HG03469 (cell line): ENCODE data around the gene ZNF554.

Source experiments
- ATAC-seq: cut with Tn5 transposase; IDR thresholded peaks from one replicate; pipeline ENCODE4 v1.9.1; 2021; ENCODE audit warnings: mild to moderate bottlenecking, moderate library complexity, moderate number of reproducible peaks; ENCODE audit not compliant: unreplicated experiment

Gene ZNF554

GRCh38 chr19:2823646-2824045 is 4.0 kb downstream of the ZNF554 start:
- no peak for ATAC-seq

GRCh38 chr19:2824129-2824528 is 4.5 kb downstream of the ZNF554 start:
- no peak for ATAC-seq

- no peak for ATAC-seq
Measured at GRCh38 chr19:2827022-2827421, 7.4 kb downstream of the ZNF554 start.

- no peak for ATAC-seq
Measured at GRCh38 chr19:2827840-2828489, 8.3 kb downstream of the ZNF554 start.

- no peak for ATAC-seq
Measured at GRCh38 chr19:2834294-2834871, 14.7 kb downstream of the ZNF554 start.

GRCh38 chr19:2837430-2837829 is 17.8 kb downstream of the ZNF554 start:
- no peak for ATAC-seq

GRCh38 chr19:2840794-2841791 is 21.4 kb downstream of the ZNF554 start, which contains the start of gene ZNF555:
Gene ZNF555 (plus strand): TSS chr19:2841475. CDS start chr19:2841573, 98 bp downstream.
- peak; percentile 68 for ATAC-seq

GRCh38 chr19:2841855-2842574 is 22.3 kb downstream of the ZNF554 start:
- peak; percentile 7 for ATAC-seq

GRCh38 chr19:2845107-2845506 is 25.4 kb downstream of the ZNF554 start:
- no peak for ATAC-seq

- no peak for ATAC-seq
Measured at GRCh38 chr19:2846180-2846894, 26.7 kb downstream of the ZNF554 start.

- ATAC-seq = no peak
Measured at GRCh38 chr19:2847507-2847906, 27.8 kb downstream of the ZNF554 start.

GRCh38 chr19:2848616-2849015 is 28.9 kb downstream of the ZNF554 start:
- ATAC-seq = no peak

- no peak for ATAC-seq
Measured at GRCh38 chr19:2850256-2850925, 30.7 kb downstream of the ZNF554 start.

- no peak for ATAC-seq
Measured at GRCh38 chr19:2852598-2852997, 32.9 kb downstream of the ZNF554 start.

GRCh38 chr19:2853015-2853606 is 33.4 kb downstream of the ZNF554 start:
- no peak for ATAC-seq

- no peak for ATAC-seq
Measured at GRCh38 chr19:2854849-2855248, 35.2 kb downstream of the ZNF554 start.

- no peak for ATAC-seq
Measured at GRCh38 chr19:2856457-2857050, 36.9 kb downstream of the ZNF554 start.

GRCh38 chr19:2858864-2859263 is 39.2 kb downstream of the ZNF554 start:
- ATAC-seq = no peak

- no peak for ATAC-seq
Measured at GRCh38 chr19:2863816-2864215, 44.1 kb downstream of the ZNF554 start.
